DMS 273 (cell line): ENCODE data around the gene MRPL44.

ENCODE experiments used
- DNase-seq: peaks from one replicate; lab custom pipeline; 2025; ENCODE audit not compliant: unreplicated experiment; lab: John Stamatoyannopoulos, UW

The MRPL44 gene

DNA sequence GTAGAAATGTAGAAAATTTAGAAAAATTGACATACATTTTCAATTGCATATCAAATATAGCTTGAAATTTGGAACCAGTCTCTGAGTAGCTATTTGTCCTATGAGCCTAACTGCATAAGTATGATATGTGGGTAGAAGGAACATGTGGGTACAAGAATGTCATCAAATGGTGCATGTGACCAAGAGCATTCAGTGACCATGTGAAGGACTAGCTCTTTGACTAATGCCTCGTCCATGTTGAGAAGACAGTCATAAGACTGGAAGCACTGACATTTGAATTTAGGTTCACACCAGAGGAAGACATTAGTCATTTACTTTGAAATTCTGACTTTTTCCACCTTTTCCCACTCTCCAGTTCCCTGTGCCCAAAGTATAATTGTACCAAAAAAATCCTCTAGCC is 12.6 kb downstream of the MRPL44 start:
- DNase-seq: no peak

DNA sequence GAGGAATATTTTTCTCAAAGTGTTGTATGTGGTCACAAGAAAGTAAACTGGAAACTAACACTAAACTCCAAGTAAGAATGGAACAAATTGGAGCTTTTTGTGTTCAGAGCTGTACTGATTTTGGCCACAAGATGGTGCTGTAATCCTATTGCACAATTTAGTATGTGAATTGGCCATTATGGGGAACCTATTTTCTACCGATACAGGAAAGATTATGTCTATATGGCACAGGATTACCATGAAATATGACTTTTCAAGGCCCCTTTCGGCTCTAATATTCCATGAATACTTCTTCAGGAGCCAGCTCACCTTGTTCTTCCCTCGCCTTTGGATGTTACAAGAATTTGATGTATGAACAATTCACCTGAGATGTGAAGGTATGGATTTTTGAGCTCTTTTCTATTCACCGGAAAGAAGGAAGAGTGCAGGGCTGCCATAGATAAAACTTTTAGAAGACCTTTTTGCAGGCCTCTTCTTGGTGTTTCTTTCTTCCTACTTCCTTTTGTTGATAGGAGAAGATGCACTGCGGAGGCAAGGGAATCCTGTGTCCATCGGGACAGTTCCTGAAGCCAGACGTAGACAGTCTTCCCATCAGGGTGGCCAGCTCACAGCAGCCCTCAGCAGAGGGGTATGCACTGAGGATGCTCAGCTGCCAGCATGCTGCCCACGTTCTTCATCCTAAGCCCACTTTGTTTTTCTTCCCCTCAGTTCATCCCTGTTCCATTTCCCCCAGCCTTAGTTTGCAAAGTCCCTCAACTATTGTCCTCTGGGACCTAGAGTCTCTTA is 13.3 kb downstream of the MRPL44 start:
- peak; percentile 80 for DNase-seq

DNA sequence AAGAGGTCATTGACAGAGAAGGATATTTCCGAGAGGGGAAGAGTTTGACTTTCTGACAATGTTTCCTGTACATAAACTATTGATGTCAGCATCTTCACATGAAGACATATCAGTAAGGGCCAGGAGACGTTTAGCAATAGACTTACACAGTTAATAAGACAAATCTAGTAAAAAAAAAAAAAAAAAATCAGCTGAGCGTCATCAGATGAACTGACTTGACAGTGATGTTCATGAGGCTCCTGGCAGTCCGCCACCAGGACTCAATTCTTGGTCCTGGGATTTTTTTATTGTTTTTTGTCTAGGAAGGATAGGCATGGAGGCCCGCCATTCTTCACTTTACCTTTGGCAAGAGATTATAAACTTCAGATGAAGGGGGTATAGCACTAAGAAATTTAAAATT is 14.5 kb downstream of the MRPL44 start:
- DNase-seq: no peak

DNA sequence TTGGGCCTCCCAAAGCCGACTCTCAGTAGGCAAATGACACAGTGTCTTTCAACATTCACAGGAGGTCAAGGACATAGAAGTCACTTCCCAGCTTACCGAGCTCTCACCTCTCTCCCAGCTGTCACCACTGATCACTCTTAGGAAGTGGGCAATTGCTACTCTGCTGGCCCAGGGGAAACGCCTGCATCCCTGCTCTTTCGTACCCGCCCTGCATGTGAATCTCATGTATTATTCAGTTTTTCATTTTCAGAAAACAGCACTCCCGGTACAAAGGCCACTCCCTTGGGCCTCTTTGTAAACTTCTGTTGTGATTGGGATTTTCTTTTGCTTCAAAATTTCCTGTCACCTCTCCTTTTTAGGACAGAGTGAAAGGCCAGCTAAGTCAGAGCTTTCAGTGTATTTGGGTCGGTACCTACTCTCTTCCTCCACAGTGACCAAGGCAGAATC is 15.4 kb downstream of the MRPL44 start:
- no peak for DNase-seq

DNA sequence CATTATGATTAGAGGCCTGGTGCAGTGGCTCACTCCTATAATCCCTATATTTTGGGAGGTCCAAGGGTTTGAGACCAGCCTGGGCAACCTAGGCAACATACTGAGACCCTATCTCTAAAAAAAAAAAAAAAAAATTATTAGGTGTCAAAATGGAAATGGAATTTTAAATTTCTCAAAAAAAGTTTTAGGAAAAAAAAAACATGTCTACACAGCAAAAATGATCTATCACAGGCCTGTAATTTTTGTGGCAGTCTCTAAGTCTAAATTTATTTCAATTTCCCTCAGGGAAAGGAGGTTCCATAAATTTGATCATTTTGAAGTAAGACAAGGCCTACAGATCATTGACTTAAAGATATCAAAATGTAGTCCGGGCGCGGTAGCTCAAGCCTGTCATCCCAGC is 16.3 kb downstream of the MRPL44 start:
- DNase-seq: no peak

DNA sequence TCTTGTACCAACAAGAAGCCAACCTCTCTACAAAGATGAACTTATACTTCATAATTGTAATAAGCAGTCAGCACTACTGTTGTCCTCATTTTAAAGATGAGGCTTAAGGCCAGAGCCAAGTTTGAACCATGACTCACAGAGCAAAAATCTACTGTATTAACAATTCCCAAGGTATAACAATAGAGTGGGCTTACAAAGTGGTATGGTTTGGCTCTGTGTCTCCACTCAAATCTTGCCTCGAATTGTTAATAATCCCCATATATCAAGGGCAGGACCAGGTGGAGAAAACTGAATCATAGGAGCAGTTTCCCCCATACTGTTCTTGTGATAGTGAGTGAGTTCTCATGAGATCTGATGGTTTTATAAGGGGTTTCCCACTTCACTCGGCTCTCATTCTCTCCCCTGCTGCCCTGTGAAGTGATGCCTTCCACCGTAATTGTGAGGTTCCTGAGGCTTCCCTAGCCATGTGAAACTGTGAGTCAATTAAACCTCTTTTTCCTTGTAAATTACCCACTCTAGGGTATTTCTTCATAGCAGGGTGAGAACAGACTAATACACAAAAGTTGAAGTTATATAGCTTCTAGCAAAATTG is 19.5 kb downstream of the MRPL44 start:
- DNase-seq: no peak

DNA sequence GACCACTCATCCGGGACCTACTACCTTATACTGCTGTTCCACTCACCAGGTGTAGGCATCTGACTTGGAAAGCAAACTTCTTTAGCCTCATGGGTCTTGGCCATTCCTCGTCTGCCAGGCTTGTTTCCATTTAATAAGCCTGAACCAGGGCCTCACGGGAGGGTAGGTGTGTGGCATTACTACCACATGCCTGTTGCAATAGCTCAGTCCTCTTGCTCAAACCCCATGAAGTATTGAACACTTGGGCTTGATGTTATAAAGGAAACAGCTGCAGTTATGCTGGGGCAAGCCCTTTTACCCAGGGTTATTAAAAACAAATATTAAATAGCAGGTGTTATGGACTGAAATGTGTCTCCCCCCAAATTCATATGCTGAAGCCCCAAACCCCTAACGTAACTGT is 21.2 kb downstream of the MRPL44 start:
- no peak for DNase-seq

DNA sequence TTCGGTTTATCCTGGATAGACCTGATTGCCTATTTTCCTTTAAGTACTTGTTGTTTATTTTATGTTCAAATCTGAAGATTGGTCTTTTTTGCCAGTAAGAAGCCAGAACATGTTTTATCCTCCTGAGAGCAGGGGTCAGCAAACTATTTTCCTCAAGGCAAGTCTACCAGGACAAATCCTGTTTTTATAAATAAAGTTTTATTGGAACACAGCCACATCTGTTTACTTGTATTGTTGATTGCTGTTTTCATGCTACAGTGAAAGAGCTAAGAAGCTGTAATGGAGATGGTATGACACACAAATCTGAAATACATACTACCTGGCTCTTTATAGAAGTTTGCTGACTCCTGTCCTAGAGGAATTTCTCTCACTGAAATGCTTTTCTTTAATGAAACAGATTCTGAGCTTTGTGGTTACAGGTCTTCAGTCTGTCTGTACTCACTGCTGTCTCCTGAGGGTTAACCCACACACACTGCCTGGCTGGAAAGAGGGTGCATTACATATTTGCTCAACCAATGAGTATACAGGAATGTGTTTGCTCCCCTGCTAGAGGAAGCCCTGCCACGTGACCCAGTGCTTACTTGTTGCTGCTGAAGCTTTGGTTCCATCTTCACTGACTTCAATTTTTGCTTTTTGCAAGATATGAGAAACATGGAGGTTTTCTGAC is 22.6 kb downstream of the MRPL44 start:
- no peak for DNase-seq

DNA sequence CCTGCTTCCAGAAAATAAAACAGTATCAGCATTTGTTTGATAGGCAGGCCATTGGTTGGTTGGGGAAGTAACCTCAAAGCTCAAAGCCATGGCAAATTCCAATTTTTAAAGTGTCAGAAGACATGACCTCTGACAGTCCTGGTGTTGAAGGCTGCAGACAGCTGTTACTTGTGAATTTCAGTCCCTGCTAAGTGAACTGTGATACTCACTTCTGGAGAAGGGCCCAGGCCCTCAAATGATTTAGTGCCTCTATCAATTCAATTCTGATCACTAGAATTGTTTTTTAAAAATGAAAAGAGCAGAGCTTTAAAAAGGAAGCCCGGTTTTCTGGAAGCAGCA is 23.1 kb downstream of the MRPL44 start:
- no peak for DNase-seq

DNA sequence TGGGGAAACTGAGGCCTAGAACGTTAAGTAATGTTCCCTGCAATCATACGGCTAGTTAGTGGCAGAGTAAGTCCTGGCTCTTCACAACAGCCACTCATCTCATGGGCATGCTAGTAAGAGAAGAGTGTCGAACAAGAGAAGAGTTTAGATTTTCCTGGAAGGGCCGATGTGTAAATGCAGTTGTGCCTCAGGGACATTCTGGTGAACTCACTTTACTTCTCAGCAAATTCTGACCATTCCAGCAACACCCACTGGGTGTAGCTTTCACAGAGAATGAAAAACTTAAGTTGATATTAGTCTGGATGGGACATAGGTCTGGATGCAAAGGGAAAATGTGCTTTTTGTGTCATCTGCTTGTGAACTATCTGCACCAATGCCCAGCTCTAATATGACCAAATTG is 23.5 kb downstream of the MRPL44 start:
- no peak for DNase-seq

DNA sequence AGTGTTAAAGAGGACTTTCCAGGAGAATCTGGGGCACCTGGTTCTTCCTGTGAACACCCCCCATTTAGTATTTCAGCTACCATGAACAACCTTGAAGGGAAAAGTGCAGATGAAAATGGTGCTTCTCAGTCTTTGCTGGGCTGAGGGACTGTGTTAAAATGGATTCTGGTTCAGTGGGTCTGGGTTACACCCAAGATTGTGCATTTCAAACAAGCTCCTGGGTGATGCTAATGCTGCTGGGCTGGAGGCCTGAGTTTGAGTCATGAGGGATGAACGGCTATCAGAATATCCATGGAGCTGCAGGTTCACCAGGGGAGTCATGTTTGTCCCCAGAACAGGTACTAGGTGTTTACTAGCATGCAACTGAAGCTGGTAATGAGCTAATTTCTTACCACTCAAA is 24.0 kb downstream of the MRPL44 start:
- DNase-seq: no peak

DNA sequence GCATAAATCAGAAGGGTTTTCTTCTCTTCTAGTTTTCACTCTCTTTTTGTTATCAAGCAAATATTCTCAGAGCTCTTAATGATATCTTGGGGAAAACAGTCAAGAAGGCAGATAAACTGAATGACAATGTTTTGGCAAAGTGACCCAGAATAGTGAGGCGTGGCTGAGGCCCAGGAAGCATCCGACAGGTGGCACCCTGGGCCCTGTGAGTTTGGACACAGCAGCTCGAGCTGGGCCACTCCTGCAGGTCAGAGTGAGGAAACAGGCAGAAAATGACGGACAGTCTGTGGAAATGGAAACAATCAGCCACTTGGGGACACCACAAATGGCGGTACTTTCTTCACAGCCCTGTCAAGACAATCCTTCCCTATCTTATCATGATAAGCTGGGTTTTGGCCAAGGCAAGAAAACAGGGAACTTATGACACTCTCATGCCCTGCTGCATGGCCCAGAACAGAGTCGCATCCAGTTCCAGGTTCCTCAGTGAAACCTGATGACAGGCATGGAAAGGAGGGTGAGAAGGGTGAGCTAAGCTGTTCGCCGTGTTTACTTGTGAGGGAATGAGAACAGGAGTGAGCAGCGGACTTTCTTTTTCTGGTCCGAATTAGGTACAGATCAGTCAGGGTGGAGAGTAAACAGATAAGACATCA is 32.1 kb downstream of the MRPL44 start:
- no peak for DNase-seq

DNA sequence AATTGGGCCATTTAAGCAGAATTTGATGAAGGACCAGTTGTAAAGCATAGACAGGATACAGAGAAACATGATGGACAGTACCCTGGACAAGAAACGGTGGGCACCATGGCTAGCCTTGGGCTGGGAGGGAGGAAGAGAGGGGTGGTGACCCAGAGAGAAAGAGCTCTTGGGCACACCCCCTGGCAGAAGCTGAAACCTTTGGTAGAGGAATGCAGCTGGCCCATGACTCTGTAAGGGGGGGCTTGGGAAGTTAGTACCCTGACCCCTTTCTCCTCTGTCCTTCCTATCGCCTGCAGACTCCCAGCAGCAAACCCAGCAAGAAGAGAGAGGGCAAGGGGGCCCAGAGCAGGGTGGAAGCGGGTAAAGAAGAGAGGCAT is 32.6 kb downstream of the MRPL44 start:
- no peak for DNase-seq

DNA sequence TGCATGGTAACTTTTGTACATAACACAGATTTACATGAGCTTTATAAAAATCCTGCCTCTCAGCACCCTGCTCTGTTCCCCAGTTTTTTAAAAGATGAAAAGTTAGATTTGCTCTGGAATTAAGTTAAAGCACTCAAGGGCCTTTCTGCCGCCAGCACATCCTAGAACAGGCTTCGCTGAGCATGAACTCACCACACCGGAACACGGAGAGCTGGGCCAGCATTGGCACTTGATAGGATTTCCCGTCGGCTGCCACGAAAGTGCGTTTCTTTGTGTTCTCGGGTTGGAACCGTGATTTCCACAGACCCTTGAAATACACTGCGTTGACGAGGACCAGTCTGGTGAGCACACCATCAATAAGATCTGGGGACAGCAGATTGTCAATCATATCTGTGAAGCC is 34.3 kb downstream of the MRPL44 start:
- DNase-seq: no peak

DNA sequence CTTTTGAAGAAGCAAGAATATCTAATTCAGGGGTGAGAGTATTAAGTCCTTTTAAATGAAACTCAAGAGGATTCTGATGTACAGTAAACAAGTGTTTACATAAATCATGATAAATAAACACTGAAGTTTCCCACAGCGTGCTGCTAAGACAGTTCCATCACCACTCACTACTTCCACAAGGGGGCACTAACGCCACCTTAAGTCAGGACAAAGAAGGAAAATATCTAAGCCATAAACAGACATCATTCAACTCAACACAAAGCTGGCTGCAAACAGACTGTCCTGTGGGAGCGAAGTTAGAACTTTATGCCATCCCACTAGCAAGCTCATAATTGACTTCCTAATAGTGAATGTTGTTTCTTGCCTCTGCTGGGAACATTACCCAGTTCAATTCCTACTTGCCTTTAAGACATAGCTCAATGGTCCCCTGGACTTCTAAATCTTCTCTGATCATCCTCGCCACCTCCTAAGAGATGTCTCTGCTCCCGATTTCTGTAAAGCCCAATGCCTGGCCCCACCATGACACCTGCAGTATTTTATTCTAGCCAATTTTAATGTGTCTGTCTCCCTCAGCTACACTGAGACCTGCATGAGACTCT is 36.5 kb downstream of the MRPL44 start:
- DNase-seq: peak; percentile 80

DNA sequence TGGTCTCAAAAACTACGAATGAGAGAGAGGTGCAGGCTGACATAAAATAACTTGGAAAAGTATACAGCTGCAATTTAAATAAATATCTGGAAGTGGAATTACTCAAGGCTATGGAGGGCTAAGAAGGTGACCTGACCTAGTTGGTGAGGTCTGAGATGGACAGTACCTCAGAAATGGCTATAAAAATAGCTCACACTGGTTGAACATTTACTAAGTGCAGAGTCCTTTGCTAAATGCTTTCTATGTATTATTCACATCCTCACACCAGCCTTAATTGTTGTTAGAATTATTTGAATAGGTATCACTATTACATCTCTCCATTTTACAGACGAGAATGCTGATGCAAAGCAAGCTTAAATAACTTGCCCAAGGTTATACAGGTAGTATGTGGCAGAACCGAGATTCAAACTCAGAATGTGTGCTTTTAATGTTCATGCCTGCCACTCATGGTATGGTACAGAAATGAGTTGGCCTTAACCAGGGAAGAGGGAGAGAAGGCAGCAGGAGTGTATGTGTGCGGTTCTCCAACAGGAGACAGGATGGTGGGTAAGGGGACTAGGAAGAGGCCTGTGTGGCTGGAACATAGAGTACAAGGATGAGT is 37.4 kb downstream of the MRPL44 start:
- no peak for DNase-seq

DNA sequence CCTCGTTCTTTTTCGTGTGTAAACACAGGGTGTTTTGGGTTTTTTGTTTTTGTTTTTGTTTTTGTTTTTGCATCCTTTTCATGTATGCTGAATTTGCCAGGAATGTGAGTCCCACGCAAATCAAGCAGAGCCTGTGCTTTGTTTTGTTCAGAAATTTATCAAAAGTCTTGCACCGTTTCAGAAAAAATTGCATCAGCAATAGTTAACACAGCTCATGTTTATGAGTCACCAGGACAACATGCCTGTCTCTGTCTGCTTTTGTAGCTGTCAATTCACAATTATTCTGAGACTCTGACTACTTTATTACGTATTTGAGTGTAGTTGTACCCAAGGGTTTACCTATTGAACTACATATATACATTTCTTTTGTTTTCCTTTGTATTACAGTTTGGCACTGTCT is 38.3 kb downstream of the MRPL44 start:
- DNase-seq: no peak

DNA sequence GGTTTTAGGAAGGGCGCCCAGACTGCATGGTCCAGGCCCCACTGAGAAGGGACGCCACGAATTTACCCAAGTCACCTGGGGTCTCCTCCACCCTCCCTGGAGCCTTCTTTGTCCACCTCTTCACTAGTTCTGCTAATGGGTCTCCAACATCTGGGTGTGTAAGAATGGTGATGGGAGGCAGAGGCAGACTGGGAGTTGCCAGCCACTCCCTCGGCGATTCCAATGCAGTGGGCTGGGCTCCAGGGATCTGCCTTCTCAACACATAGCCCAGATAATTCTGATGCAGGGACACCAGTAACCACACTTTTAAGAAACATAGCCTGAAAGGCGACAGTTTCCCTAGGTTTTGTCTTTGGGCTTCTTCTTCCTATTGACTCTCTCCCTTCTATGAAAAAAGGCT is 39.1 kb downstream of the MRPL44 start:
- no peak for DNase-seq

DNA sequence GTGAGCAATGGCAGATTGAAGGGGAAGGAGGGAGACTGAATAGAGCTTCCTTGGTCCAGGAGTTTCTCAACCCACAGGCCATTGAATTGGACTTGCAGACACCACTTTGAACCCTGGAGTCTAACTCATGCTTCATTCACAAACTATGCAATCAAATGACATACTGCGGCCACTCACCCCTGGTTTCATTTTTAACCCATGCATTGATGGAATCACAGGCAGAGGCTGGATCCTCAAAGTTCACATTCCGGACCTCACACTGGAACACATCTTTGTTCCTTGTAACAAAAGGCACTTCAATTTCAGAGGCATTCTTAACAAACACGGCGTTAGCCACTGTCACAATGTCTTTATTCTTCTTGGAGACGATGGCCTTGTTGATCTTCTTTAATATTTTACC is 40.7 kb downstream of the MRPL44 start:
- DNase-seq: no peak

DNA sequence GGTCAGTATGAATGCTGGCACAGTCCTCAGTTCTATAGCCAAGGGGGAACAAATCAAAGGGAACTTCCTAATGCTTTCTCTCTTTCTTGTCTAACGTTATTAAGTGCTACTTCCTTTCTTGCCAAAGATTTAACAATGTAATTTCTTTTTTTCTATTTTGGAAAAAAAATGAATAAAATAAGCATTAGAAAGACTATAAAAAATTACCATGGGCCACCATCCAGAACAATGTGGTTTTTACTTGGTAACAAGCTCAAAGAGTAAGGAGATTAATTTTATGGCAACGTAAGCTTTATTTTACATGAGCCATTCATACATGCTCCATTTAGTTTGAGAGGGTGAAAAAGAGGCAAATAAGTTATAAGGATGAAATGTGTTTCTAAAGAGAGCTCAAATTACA is 41.7 kb downstream of the MRPL44 start:
- DNase-seq: no peak

DNA sequence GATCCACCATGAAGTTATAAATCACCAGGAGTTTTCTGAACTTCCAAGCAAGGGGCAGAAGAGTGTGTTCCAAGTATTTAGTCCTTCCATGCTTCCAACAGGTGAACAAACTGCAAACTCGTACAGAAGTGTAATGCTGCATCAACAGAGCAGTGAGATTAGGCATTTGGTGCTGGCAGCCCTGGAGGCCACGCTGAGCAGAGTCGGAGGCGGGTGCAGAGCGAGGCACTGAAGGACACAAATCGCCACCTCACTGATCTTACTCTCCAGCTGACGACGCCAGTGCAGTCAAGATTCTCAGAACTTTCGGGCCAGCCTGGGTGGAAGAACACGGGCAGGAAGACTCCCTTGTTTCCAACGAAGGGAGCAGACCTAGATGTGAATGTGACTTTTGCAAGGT is 42.6 kb downstream of the MRPL44 start:
- DNase-seq: no peak
